Subcutaneous abdominal adipose tissue (tissue), 5 donors: ENCODE measurements around the gene PDP2.

ENCODE experiments used
- H3K27ac ChIP-seq: one replicate; pipeline ENCODE4 v1.7.0; 2013; ENCODE audit warnings: low read depth, mild to moderate bottlenecking, inconsistent platforms, low read length, moderate library complexity
- H3K27me3 ChIP-seq, 5 donors: one replicate each; pipeline ENCODE4 v1.7.0; 2013; ENCODE audit warnings: low read length in 5 of 5, inconsistent platforms in 1 of 5; ENCODE audit not compliant: control insufficient read depth in 5 of 5, insufficient read depth in 4 of 5
- H3K36me3 ChIP-seq, 5 donors: one replicate each; pipeline ENCODE4 v1.7.0; 2013; ENCODE audit warnings: low read length in 5 of 5; ENCODE audit not compliant: control insufficient read depth in 5 of 5, insufficient read depth in 5 of 5
- H3K4me1 ChIP-seq, 5 donors: one replicate each; pipeline ENCODE4 v1.7.0; 2013; ENCODE audit warnings: low read length in 5 of 5, mild to moderate bottlenecking in 3 of 5, moderate library complexity in 1 of 5; ENCODE audit not compliant: control insufficient read depth in 5 of 5, insufficient read depth in 5 of 5
- H3K4me3 ChIP-seq, 5 donors: one replicate each; pipeline ENCODE4 v1.7.0; 2013; ENCODE audit warnings: low read length in 5 of 5, low read depth in 1 of 5
- H3K9ac ChIP-seq, 5 donors: one replicate each; pipeline ENCODE4 v1.7.0; 2013; ENCODE audit warnings: low read length in 5 of 5, mild to moderate bottlenecking in 4 of 5, moderate library complexity in 3 of 5
- H3K9me3 ChIP-seq, 5 donors: one replicate each; pipeline ENCODE4 v1.7.0; 2013; ENCODE audit warnings: low read length in 5 of 5; ENCODE audit not compliant: control insufficient read depth in 5 of 5
- donor health status: healthy.
- donor health status: healthy.
- donor health status: healthy.
- donor health status: healthy.
- donor health status: healthy.

Gene PDP2

GRCh38 chr16:66900721-66901441 lies 20.6 kb downstream of the PDP2 start:
- H3K9ac ChIP-seq, result peak overlapping the region in 1 of 5 donors; percentile 37

GRCh38 chr16:66901626-66902025 lies 21.3 kb downstream of the PDP2 start:
- Histone ChIP-seq H3K27ac (no peak overlapping the region), H3K9me3 (no peaks in the 10 kb centered on the region), H3K4me3 (no peak overlapping the region), H3K27me3 (peaks cover 0 to 2% (median 0%) of the 10 kb centered on the region in 5 donors), H3K4me1 (peaks cover 0 to 23% (median 13%) of the 10 kb centered on the region in 5 donors), H3K36me3 (no peaks in the 10 kb centered on the region), H3K9ac (no peak overlapping the region)

More at GRCh38 chr16:66900721-66901441, 20.6 kb downstream of the PDP2 start:
- Histone ChIP-seq H3K4me1 (peaks cover 3 to 29% (median 13%) of the 10 kb centered on the region in 5 donors), H3K9me3 (no peaks in the 10 kb centered on the region), H3K27me3 (peaks cover 0 to 2% (median 0%) of the 10 kb centered on the region in 5 donors), H3K27ac (no peak overlapping the region), H3K4me3 (no peak overlapping the region), H3K36me3 (peaks cover 0 to 4% (median 0%) of the 10 kb centered on the region in 5 donors)

- no peaks in the 10 kb centered on the region for H3K9me3 ChIP-seq
- H3K4me3 ChIP-seq, result no peak overlapping the region
- peaks cover 0 to 2% (median 0%) of the 10 kb centered on the region in 5 donors for H3K27me3 ChIP-seq
- no peak overlapping the region for H3K9ac ChIP-seq
- H3K27ac ChIP-seq, result no peak overlapping the region
- peaks cover 0 to 23% (median 13%) of the 10 kb centered on the region in 5 donors for H3K4me1 ChIP-seq
- H3K36me3 ChIP-seq, result no peaks in the 10 kb centered on the region
Measured at GRCh38 chr16:66902648-66903543, 22.6 kb downstream of the PDP2 start.

GRCh38 chr16:66903544-66904427 lies 23.5 kb downstream of the PDP2 start:
- peaks cover 0 to 2% (median 0%) of the 10 kb centered on the region in 5 donors for H3K27me3 ChIP-seq
- no peak overlapping the region for H3K27ac ChIP-seq
- no peak overlapping the region for H3K9ac ChIP-seq
- H3K36me3 ChIP-seq, result no peaks in the 10 kb centered on the region
- H3K4me3 ChIP-seq, result no peak overlapping the region
- H3K4me1 ChIP-seq, result peaks cover 0 to 23% (median 13%) of the 10 kb centered on the region in 5 donors
- no peaks in the 10 kb centered on the region for H3K9me3 ChIP-seq

GRCh38 chr16:66904428-66904845 lies 24.1 kb downstream of the PDP2 start:
- H3K9me3 ChIP-seq, result no peaks in the 10 kb centered on the region
- no peaks in the 10 kb centered on the region for H3K36me3 ChIP-seq
- H3K4me3 ChIP-seq, result no peak overlapping the region
- peaks cover 0 to 20% (median 11%) of the 10 kb centered on the region in 5 donors for H3K4me1 ChIP-seq
- peaks cover 0 to 2% (median 0%) of the 10 kb centered on the region in 5 donors for H3K27me3 ChIP-seq
- H3K9ac ChIP-seq, result no peak overlapping the region
- H3K27ac ChIP-seq, result no peak overlapping the region

- peaks cover 1 to 14% (median 4%) of the 10 kb centered on the region in 5 donors for H3K4me1 ChIP-seq
- no peaks in the 10 kb centered on the region for H3K36me3 ChIP-seq
- H3K4me3 ChIP-seq, result no peak overlapping the region
- H3K9me3 ChIP-seq, result no peaks in the 10 kb centered on the region
- H3K9ac ChIP-seq, result no peak overlapping the region
- no peak overlapping the region for H3K27ac ChIP-seq
- H3K27me3 ChIP-seq, result peaks cover 0 to 5% (median 2%) of the 10 kb centered on the region in 5 donors
Measured at GRCh38 chr16:66904846-66905632, 24.7 kb downstream of the PDP2 start.

- Histone ChIP-seq H3K27me3 (peaks cover 0 to 10% (median 4%) of the 10 kb centered on the region in 5 donors), H3K9ac (no peak overlapping the region), H3K4me3 (no peak overlapping the region), H3K36me3 (no peaks in the 10 kb centered on the region), H3K4me1 (peaks cover 0 to 6% (median 1%) of the 10 kb centered on the region in 5 donors), H3K9me3 (no peaks in the 10 kb centered on the region), H3K27ac (no peak overlapping the region)
Measured at GRCh38 chr16:66905633-66906539, 25.6 kb downstream of the PDP2 start.

GRCh38 chr16:66906916-66907836 lies 26.9 kb downstream of the PDP2 start:
- peaks cover 0 to 1% (median 0%) of the 10 kb centered on the region in 5 donors for H3K4me1 ChIP-seq

More at GRCh38 chr16:66906916-66907836, 26.9 kb downstream of the PDP2 start:
- H3K9me3 ChIP-seq, result no peaks in the 10 kb centered on the region
- H3K4me3 ChIP-seq, result no peak overlapping the region
- H3K36me3 ChIP-seq, result no peaks in the 10 kb centered on the region
- no peak overlapping the region for H3K9ac ChIP-seq
- H3K27me3 ChIP-seq, result peaks cover 0 to 11% (median 4%) of the 10 kb centered on the region in 5 donors
- no peak overlapping the region for H3K27ac ChIP-seq
